Stromal cell of bone marrow (primary cell): ENCODE measurements around the gene BTBD16.

ENCODE experiments used
- DNase-seq: peaks from one replicate; pipeline ENCODE4 v3.0.0-alpha.2; 2012; ENCODE audit warnings: low read depth

The BTBD16 gene

GRCh38 chr10:122271076-122271475 is at the start of gene BTBD16:
Gene BTBD16 (plus strand): TSS chr10:122271296. CDS start chr10:122275082, 3,786 bp downstream.
- DNase-seq = no peak

- no peak for DNase-seq
Observed at GRCh38 chr10:122221958-122222357, 49.1 kb upstream of the BTBD16 start.

- no peak for DNase-seq
Observed at GRCh38 chr10:122222638-122223037, 48.5 kb upstream of the BTBD16 start.

- no peak for DNase-seq
Observed at GRCh38 chr10:122224159-122224558, 46.9 kb upstream of the BTBD16 start.

GRCh38 chr10:122225330-122225729 is 45.8 kb upstream of the BTBD16 start:
- no peak for DNase-seq

- no peak for DNase-seq
Observed at GRCh38 chr10:122227754-122228153, 43.3 kb upstream of the BTBD16 start.

- DNase-seq = no peak
Observed at GRCh38 chr10:122229666-122230065, 41.4 kb upstream of the BTBD16 start.

- DNase-seq = no peak
Observed at GRCh38 chr10:122230222-122230621, 40.9 kb upstream of the BTBD16 start.

GRCh38 chr10:122232769-122233168 is 38.3 kb upstream of the BTBD16 start:
- DNase-seq = peak; percentile 69

GRCh38 chr10:122233857-122234348 is 37.2 kb upstream of the BTBD16 start:
- no peak for DNase-seq

GRCh38 chr10:122234416-122234815 is 36.7 kb upstream of the BTBD16 start:
- no peak for DNase-seq

GRCh38 chr10:122236690-122237306 is 34.3 kb upstream of the BTBD16 start:
- DNase-seq = no peak

GRCh38 chr10:122237331-122237990 is 33.6 kb upstream of the BTBD16 start:
- no peak for DNase-seq

- peak; percentile 77 for DNase-seq
Observed at GRCh38 chr10:122239578-122240257, 31.4 kb upstream of the BTBD16 start.

GRCh38 chr10:122240401-122240800 is 30.7 kb upstream of the BTBD16 start:
- no peak for DNase-seq

GRCh38 chr10:122241836-122242235 is 29.3 kb upstream of the BTBD16 start:
- no peak for DNase-seq

GRCh38 chr10:122243550-122243949 is 27.5 kb upstream of the BTBD16 start:
- DNase-seq = peak; percentile 38

- no peak for DNase-seq
Observed at GRCh38 chr10:122244001-122244975, 26.8 kb upstream of the BTBD16 start.

GRCh38 chr10:122245136-122245535 is 26.0 kb upstream of the BTBD16 start:
- DNase-seq = no peak

GRCh38 chr10:122245897-122246296 is 25.2 kb upstream of the BTBD16 start:
- DNase-seq = no peak

GRCh38 chr10:122246830-122247520 is 24.1 kb upstream of the BTBD16 start:
- no peak for DNase-seq
